GM03348 (cell line): ENCODE data around the gene CRIP2.

ENCODE experiments used
- DNase-seq: peaks from one replicate; pipeline ENCODE4 v3.0.0; 2012; ENCODE audit warnings: low spot score

Gene CRIP2

DNA sequence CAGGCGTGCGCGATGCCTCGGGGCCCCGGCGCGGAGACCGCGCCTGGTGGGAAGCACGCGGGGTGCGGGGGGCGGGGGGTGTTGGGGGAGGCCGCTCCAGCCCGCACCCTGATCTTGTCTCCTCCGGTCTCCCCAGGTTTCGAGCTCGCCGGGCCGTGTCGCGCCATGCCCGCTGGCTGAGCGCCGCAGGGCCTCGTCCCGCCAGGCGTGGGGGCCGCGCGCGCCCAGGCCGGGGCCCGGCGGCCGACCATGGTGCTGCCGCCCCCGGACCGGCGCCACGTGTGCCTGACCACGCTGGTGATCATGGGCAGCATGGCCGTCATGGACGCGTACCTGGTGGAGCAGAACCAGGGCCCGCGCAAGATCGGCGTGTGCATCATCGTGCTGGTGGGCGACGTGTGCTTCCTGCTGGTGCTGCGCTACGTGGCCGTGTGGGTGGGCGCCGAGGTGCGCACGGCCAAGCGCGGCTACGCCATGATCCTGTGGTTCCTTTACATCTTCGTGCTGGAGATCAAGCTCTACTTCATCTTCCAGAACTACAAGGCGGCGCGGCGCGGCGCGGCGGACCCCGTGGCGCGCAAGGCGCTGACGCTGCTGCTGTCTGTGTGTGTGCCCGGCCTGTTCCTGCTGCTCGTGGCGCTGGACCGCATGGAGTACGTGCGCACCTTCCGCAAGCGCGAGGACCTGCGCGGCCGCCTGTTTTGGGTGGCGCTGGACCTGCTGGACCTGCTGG is 54.1 kb downstream of the CRIP2 start:
- no peak for DNase-seq

DNA sequence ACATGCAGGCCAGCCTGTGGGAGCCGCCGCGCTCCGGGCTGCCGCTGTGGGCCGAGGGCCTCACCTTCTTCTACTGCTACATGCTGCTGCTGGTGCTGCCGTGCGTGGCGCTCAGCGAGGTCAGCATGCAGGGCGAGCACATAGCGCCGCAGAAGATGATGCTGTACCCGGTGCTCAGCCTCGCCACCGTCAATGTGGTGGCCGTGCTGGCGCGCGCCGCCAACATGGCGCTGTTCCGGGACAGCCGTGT is 54.6 kb downstream of the CRIP2 start:
- no peak for DNase-seq
